Ishikawa (cell line): ENCODE measurements around the gene CCDC9B.
A peak's percentile ranks its signal among the peaks of the same experiment; 100 is the strongest.

Experiments used
- CEBPB ChIP-seq: IDR thresholded peaks from 2 replicates; pipeline ENCODE4 v1.6.1; 2012
- CREB1 ChIP-seq: IDR thresholded peaks from 2 replicates; pipeline ENCODE4 v1.6.1; 2012; ENCODE audit warnings: low read depth
- EGR1 ChIP-seq: IDR thresholded peaks from 2 replicates; pipeline ENCODE4 v1.6.1; 2012
- EP300 ChIP-seq: IDR thresholded peaks from 2 replicates; pipeline ENCODE4 v1.6.1; 2012; ENCODE audit warnings: borderline replicate concordance
- FOXM1 ChIP-seq: IDR thresholded peaks from 2 replicates; pipeline ENCODE4 v1.6.1; 2012; ENCODE audit warnings: low read depth, borderline replicate concordance
- RAD21 ChIP-seq: IDR thresholded peaks from 2 replicates; pipeline ENCODE4 v1.6.1; 2012; ENCODE audit warnings: low read depth
- TAF1 ChIP-seq: IDR thresholded peaks from 2 replicates; pipeline ENCODE4 v1.6.1; 2012; ENCODE audit warnings: low read depth, mild to moderate bottlenecking
- TEAD4 ChIP-seq: IDR thresholded peaks from 2 replicates; pipeline ENCODE4 v1.6.1; 2012
- USF1 ChIP-seq: IDR thresholded peaks from 2 replicates; pipeline ENCODE4 v1.6.1; 2012
- YY1 ChIP-seq: IDR thresholded peaks from 2 replicates; pipeline ENCODE4 v1.6.1; 2012; ENCODE audit warnings: low read depth
- ZBTB7A ChIP-seq: IDR thresholded peaks from 2 replicates; pipeline ENCODE4 v1.6.1; 2012; ENCODE audit warnings: low read depth
- TF ChIP-seq, protein P1 (sequence below): IDR thresholded peaks from 2 replicates; pipeline ENCODE4 v1.6.1; 2012; ENCODE audit warnings: low read depth, mild to moderate bottlenecking

- TF ChIP-seq, protein P1, sequence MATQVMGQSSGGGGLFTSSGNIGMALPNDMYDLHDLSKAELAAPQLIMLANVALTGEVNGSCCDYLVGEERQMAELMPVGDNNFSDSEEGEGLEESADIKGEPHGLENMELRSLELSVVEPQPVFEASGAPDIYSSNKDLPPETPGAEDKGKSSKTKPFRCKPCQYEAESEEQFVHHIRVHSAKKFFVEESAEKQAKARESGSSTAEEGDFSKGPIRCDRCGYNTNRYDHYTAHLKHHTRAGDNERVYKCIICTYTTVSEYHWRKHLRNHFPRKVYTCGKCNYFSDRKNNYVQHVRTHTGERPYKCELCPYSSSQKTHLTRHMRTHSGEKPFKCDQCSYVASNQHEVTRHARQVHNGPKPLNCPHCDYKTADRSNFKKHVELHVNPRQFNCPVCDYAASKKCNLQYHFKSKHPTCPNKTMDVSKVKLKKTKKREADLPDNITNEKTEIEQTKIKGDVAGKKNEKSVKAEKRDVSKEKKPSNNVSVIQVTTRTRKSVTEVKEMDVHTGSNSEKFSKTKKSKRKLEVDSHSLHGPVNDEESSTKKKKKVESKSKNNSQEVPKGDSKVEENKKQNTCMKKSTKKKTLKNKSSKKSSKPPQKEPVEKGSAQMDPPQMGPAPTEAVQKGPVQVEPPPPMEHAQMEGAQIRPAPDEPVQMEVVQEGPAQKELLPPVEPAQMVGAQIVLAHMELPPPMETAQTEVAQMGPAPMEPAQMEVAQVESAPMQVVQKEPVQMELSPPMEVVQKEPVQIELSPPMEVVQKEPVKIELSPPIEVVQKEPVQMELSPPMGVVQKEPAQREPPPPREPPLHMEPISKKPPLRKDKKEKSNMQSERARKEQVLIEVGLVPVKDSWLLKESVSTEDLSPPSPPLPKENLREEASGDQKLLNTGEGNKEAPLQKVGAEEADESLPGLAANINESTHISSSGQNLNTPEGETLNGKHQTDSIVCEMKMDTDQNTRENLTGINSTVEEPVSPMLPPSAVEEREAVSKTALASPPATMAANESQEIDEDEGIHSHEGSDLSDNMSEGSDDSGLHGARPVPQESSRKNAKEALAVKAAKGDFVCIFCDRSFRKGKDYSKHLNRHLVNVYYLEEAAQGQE, result no peak
- TF ChIP-seq EP300 (no peak), ZBTB7A (peak; percentile 68), TEAD4 (no peak), YY1 (no peak), RAD21 (peak; percentile 75), TAF1 (no peak), USF1 (no peak), FOXM1 (no peak), EGR1 (no peak), CEBPB (no peak), CREB1 (no peak)
Observed at GRCh38 chr15:40338041-40338657, 2.6 kb downstream of the CCDC9B start.
